ENCODE results near the gene ERBB2. TPM values are rescaled to one million over a fixed set of nuclear protein-coding genes. Genes with fewer than 3 reads are reported as not detected.

ERBB2 gene
- total and polyA plus RNA-seq, 4 donors: 32.2 to 130 (median 79.5) TPM

DNA sequence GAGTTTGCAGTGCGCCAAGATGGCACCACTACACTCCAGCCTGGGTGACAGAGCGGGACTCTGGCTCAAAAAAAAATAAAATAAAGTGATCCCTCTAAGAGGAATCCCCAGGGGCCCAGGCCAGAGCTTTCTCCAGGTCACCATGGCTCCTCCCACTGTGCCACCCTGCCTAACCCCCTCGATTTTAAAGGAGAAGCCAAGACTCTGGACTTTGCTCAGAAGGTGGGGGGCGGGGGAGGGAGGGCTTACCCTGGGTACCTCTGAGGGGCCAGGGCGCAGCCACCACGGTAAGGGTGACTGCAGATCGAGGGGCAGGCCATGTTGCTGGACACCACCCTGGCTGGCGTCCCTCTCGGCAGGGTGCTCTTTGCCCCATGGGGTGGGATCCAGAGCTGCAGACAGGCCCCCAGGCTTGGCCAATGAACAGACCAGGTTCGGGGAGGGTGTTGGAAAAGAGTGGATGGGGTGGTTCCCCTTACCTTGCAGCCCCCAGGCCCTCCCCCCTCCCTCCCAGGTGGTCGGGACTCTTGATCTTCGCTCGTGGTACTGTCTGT lies 37.4 kb downstream of the ERBB2 start:
- Histone ChIP-seq H3K4me1 (ENCODE audit: control insufficient read depth in 5 of 5, insufficient read depth in 5 of 5, low read length in 5 of 5) (peaks cover 0 to 21% (median 14%) of the 10 kb centered on the region in 5 donors), H3K27ac (ENCODE audit: low read depth in 1 of 2, low read length in 1 of 2) (peak overlapping the region in 1 of 2 donors; percentile 62), H3K9ac (ENCODE audit: insufficient read depth in 1 of 2, low read length in 2 of 2) (no peak overlapping the region), H3K27me3 (ENCODE audit: control insufficient read depth in 3 of 3, insufficient read depth in 3 of 3, low read length in 2 of 3) (peaks cover 0 to 36% (median 20%) of the 10 kb centered on the region in 3 donors), H3K9me3 (ENCODE audit: control insufficient read depth in 4 of 4, insufficient read depth in 3 of 4, low read length in 3 of 4) (no peaks in the 10 kb centered on the region), H3K4me3 (no peak overlapping the region), H3K36me3 (ENCODE audit: control insufficient read depth in 4 of 4, insufficient read depth in 4 of 4, low read length in 4 of 4) (no peaks in the 10 kb centered on the region)
- WGBS, 2 donors: 48 to 59% methylated on average over 10 to 13 of the region's 13 CpGs
- TF ChIP-seq, protein P1, sequence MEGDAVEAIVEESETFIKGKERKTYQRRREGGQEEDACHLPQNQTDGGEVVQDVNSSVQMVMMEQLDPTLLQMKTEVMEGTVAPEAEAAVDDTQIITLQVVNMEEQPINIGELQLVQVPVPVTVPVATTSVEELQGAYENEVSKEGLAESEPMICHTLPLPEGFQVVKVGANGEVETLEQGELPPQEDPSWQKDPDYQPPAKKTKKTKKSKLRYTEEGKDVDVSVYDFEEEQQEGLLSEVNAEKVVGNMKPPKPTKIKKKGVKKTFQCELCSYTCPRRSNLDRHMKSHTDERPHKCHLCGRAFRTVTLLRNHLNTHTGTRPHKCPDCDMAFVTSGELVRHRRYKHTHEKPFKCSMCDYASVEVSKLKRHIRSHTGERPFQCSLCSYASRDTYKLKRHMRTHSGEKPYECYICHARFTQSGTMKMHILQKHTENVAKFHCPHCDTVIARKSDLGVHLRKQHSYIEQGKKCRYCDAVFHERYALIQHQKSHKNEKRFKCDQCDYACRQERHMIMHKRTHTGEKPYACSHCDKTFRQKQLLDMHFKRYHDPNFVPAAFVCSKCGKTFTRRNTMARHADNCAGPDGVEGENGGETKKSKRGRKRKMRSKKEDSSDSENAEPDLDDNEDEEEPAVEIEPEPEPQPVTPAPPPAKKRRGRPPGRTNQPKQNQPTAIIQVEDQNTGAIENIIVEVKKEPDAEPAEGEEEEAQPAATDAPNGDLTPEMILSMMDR (IDR thresholded peaks at IDR 0.05; ENCODE audit: control extremely low read depth, extremely low read depth): no peak
- DNase-seq: no peak
- ATAC-seq (ENCODE audit: insufficient read depth, low FRiP score): no peak

DNA sequence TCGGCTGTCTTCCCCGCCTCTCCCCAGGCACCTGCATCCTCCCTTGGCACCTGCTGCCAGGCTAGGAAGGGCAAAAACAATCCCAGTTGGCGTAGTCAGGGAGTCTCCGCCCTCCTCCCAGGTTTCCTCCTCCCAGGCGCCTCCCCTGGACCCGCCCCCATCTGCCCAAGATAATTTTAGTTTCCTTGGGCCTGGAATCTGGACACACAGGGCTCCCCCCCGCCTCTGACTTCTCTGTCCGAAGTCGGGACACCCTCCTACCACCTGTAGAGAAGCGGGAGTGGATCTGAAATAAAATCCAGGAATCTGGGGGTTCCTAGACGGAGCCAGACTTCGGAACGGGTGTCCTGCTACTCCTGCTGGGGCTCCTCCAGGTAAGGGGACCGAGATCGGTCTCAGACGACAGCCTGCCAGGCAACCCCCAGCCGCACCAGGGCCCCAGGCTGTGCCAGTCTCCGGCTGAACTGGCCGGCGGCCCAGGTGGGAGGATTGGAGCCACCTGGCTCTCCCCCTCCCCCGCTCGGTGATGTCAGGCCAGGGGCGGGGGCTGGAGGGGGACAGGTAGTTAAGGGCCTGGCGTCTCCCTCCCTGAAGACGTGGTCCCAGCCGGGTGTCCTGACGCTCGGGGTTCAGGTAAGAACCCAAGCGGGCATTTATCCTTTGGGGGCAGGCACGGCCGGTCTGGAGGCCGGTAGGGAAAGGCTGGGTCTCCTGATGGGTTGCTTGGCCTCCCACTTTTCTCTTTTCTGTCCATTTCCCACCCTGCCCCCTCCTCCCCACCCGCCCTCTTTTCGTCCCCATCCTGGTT lies 38.1 kb downstream of the ERBB2 start, which contains the start of gene GRB7:
Gene GRB7, plus strand, starts transcription at position 179 of the 808 bp plus-strand sequence. CDS start 4,364 bp downstream, outside the sequence.
- Histone ChIP-seq H3K27me3 (ENCODE audit: control insufficient read depth in 3 of 3, insufficient read depth in 3 of 3, low read length in 2 of 3) (peaks cover 0 to 36% (median 20%) of the 10 kb centered on the region in 3 donors), H3K4me1 (ENCODE audit: control insufficient read depth in 5 of 5, insufficient read depth in 5 of 5, low read length in 5 of 5) (peaks cover 0 to 21% (median 14%) of the 10 kb centered on the region in 5 donors), H3K4me3 (peak within 1 kb of the TSS; percentile 35), H3K27ac (ENCODE audit: low read depth in 1 of 2, low read length in 1 of 2) (peak within 1 kb of the TSS in 1 of 2 donors; percentile 62), H3K36me3 (ENCODE audit: control insufficient read depth in 4 of 4, insufficient read depth in 4 of 4, low read length in 4 of 4) (no peaks in the 10 kb centered on the region), H3K9me3 (ENCODE audit: control insufficient read depth in 4 of 4, insufficient read depth in 3 of 4, low read length in 3 of 4) (no peaks in the 10 kb centered on the region), H3K9ac (ENCODE audit: insufficient read depth in 1 of 2, low read length in 2 of 2) (no peak within 1 kb of the TSS)
- WGBS, 2 donors: 7 to 12% methylated on average over 32 to 34 of the region's 34 CpGs
- DNase-seq (peak; percentile 42 to 65 (median 61)), ATAC-seq (ENCODE audit: insufficient read depth, low FRiP score) (peak; percentile 38)
- TF ChIP-seq, protein P1 (IDR thresholded peaks at IDR 0.05; ENCODE audit: control extremely low read depth, extremely low read depth): no peak

DNA sequence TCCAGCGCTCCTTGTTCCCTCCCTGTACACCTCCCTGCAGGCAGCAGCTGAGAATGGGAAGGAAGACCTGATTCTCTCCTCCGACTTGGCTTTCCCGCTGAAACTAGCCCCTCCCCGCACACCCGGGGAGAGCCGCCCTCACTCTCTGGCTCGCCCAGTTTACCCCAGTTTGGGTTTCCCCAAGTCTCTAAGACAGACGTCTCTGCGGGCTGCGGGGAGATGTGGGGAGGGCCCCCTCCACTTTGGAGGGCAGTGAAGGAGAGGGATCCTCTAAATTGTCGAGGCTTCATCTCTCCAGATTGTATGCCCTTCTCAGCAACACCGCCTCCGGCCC lies 38.7 kb downstream of the ERBB2 start:
- TF ChIP-seq, protein P1 (IDR thresholded peaks at IDR 0.05; ENCODE audit: control extremely low read depth, extremely low read depth): no peak
- peaks cover 0 to 21% (median 14%) of the 10 kb centered on the region in 5 donors for H3K4me1 ChIP-seq (ENCODE audit: control insufficient read depth in 5 of 5, insufficient read depth in 5 of 5, low read length in 5 of 5)
- peaks cover 0 to 36% (median 20%) of the 10 kb centered on the region in 3 donors for H3K27me3 ChIP-seq (ENCODE audit: control insufficient read depth in 3 of 3, insufficient read depth in 3 of 3, low read length in 2 of 3)
- peaks cover 0 to 2% (median 0%) of the 10 kb centered on the region in 4 donors for H3K36me3 ChIP-seq (ENCODE audit: control insufficient read depth in 4 of 4, insufficient read depth in 4 of 4, low read length in 4 of 4)
- peak; percentile 23 for ATAC-seq (ENCODE audit: insufficient read depth, low FRiP score)
- no peak overlapping the region for H3K9ac ChIP-seq (ENCODE audit: insufficient read depth in 1 of 2, low read length in 2 of 2)
- WGBS, 2 donors: 1 to 3% methylated on average over 12 to 13 of the region's 13 CpGs
- no peaks in the 10 kb centered on the region for H3K9me3 ChIP-seq (ENCODE audit: control insufficient read depth in 4 of 4, insufficient read depth in 3 of 4, low read length in 3 of 4)
- DNase-seq: peak in 1 of 3 donors; percentile 20
- H3K4me3 ChIP-seq: peak overlapping the region; percentile 23
- no peak overlapping the region for H3K27ac ChIP-seq (ENCODE audit: low read depth in 1 of 2, low read length in 1 of 2)

All from lung (tissue), 12 donors.